Endothelial cell of umbilical vein (primary cell): ENCODE data around the gene SPIRE1.

Experiments
- CTCF ChIP-seq, 2 donors: IDR thresholded peaks; 1 replicate in 1 of 2; 2 replicates in 1 of 2; pipeline ENCODE4 v1.5.1; 2011; ENCODE audit warnings: low read length in 2 of 2, mild to moderate bottlenecking in 2 of 2, moderate library complexity in 2 of 2, control low read depth in 1 of 2, inconsistent platforms in 1 of 2, low read depth in 1 of 2; ENCODE audit not compliant: insufficient read depth in 1 of 2; ENCODE audit errors: extremely low read depth in 1 of 2
- EZH2 ChIP-seq: IDR thresholded peaks from 2 replicates; pipeline ENCODE4 v1.6.1; 2012; ENCODE audit warnings: borderline replicate concordance, low read depth, mild to moderate bottlenecking, moderate library complexity, low read length, inconsistent platforms; ENCODE audit not compliant: severe bottlenecking
- GATA2 ChIP-seq: IDR thresholded peaks from 2 replicates; pipeline ENCODE4 v1.7.0; 2011; ENCODE audit warnings: low read depth, mild to moderate bottlenecking, moderate library complexity, mixed read lengths, low read length; ENCODE audit not compliant: insufficient read length, insufficient read depth
- POLR2A ChIP-seq: IDR thresholded peaks from 2 replicates; pipeline ENCODE4 v1.6.1; 2012; ENCODE audit warnings: low read depth, mild to moderate bottlenecking, control low read depth, low read length
- POLR2AphosphoS5 ChIP-seq: IDR thresholded peaks from 2 replicates; pipeline ENCODE4 v1.6.1; 2012; ENCODE audit warnings: low read depth, mild to moderate bottlenecking, control low read depth, low read length, moderate library complexity; ENCODE audit not compliant: insufficient read depth

GRCh38 chr18:12595571-12596255 is 62.2 kb downstream of the SPIRE1 start:
- TF ChIP-seq POLR2A: no peak
- no peak for TF ChIP-seq CTCF (IDR thresholded peaks at IDR 0.05; ENCODE audit: extremely low read depth in 1 of 2, insufficient read depth in 1 of 2, low read depth in 1 of 2, low read length in 2 of 2)
- no peak for TF ChIP-seq POLR2AphosphoS5
- TF ChIP-seq GATA2: no peak
- TF ChIP-seq EZH2: no peak
